Measurements from ENCODE around the gene PTPA.

DNA sequence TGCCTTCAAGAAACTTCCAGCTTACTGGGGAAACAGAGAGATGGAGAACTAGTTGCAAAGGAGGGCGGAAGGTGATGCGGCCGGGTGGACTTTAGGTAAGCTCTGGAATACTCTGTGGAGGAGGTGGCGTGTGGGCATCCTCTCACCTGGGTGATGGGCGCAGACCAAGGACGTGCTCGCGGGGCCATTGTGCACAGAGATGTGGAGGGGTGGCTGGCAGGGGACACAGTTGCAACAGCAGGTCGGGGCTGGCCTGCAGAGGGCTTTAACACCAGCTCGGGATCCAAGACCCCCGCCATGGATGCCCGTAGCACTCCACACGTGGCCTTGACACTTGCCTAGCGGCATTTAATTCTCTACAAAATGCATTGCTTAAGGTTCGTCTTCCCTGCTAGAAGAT lies 40.3 kb downstream of the PTPA start:
- TF ChIP-seq EZH2 (IDR thresholded peaks at IDR 0.05; ENCODE audit: insufficient read depth, poor library complexity, severe bottlenecking): no peak
- TF ChIP-seq EZH2phosphoT487 (IDR thresholded peaks at IDR 0.05; ENCODE audit: insufficient read depth, low read depth): no peak

Data from GM23248 (cell line).